Activated CD4-positive, alpha-beta T cell treated with anti-CD3 and anti-CD28 coated beads, Interleukin-10, Interleukin-2, amounts not matched to agents 100 ng/mL and 50 ng/mL, durations not matched to agents 16 hours and 8 hours (primary cell): ENCODE data around the gene SEC61A2.
"Not testable (repeated sequence)": the region's sequence is repeated elsewhere in the genome, so short reads cannot be mapped to it uniquely, and the experiment has no call there.

Experiments
- DNase-seq: peaks from one replicate; pipeline ENCODE4 v3.0.0-alpha.2; 2020

Gene SEC61A2

GRCh38 chr10:12129222-12130111, at the start of gene SEC61A2:
TSS of gene SEC61A2 (plus strand) at chr10:12129677. CDS start at chr10:12129788, 111 bp downstream.
- peak; percentile 99 for DNase-seq

DNA sequence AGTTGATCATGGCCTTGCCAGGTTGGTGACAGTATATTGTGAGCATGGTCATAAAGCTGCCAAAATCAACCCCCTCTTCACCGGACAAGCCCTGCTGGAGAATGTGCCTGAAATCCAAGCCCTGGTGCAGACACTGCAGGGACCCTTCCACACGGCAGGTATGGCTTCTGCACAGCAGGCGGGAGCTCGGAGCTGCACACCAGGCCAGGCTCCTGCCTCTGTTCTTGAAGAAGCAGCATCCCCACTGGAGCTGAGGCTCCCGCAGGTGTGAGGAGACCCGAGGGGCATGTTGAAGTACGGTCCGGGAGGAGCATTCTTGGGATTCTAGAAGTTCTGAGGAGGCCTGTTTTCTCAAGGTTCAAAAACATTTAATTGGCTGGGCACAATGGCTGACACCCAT, 48.0 kb upstream of the SEC61A2 start:
- DNase-seq, result no peak

DNA sequence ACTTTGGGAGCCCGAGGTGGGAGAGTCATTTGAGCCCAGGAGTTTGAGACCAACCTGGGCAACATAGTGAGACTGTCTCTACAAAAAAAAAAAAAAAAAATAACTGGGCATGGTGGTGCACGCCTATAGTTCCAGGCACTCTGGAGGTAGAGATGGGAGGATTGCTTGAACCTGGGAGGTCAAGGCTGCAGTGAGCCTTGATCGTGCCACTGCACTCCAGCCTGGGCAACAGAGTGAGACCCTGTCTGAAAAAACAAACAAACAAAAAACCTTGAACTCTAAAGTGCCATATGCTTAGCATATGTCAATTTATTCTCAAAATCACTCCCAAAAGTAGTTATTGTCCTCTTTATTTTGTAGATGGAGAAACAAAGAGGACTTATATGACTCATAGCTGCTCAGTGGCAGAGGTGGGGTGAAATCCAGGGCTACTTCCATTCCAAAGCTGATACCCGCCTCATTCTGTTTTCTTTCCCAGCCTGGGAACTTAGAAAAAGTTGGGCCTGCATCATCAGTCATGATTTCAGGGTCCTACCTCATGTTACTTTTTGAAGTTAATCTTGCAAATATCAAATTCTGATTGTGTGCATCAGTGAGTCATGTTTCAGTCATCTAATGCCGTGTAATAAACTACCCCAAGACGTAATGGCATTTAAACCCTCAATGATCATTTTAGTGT, 47.5 kb upstream of the SEC61A2 start:
- DNase-seq, result no peak

- no peak for DNase-seq
These were observed 40.6 kb upstream of the SEC61A2 start for GRCh38 chr10:12088919-12089318.

DNA sequence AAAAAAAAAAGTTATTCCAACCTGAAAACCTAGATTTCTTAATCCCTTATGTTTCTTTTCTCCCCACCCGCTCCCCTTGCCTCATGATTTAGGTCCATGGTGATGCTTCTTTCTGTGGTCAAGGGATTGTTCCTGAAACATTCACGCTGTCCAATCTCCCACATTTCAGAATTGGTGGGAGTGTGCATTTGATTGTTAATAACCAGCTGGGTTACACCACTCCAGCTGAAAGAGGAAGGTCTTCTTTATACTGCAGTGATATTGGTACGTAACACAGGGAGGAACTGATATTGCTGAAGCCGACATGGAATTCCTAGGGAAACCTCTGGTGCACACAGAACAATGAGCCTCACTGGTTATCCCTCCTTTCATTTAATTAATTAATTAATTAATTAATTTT, 38.1 kb upstream of the SEC61A2 start:
- no peak for DNase-seq

GRCh38 chr10:12097361-12097760, 32.1 kb upstream of the SEC61A2 start:
- not testable (repeated sequence) for DNase-seq

GRCh38 chr10:12097791-12098190, 31.7 kb upstream of the SEC61A2 start:
- DNase-seq, result no peak

DNA sequence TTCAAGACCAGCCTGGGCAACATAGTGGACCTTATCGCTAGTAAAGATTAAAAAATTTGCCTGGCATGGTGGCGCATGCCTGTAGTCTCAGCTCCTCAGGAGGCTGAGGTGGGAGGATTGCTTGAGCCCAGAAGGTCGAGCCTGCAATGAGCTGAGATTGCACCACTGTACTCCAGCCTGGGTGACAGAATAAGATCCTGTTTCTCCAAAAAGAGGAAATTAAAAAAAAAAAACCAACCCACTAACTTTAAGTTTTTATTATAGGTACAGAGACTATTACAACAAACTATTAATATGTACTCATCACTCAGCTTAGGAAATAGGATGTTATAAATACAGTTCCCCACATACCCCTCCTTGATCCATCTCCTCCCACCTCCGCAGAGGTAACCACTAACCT, 30.5 kb upstream of the SEC61A2 start:
- no peak for DNase-seq

- no peak for DNase-seq
These were observed 25.7 kb upstream of the SEC61A2 start for GRCh38 chr10:12103802-12104201.

GRCh38 chr10:12107781-12108180, 21.7 kb upstream of the SEC61A2 start:
- no peak for DNase-seq

- DNase-seq, result no peak
These were observed 20.2 kb upstream of the SEC61A2 start for GRCh38 chr10:12109286-12109685.

DNA sequence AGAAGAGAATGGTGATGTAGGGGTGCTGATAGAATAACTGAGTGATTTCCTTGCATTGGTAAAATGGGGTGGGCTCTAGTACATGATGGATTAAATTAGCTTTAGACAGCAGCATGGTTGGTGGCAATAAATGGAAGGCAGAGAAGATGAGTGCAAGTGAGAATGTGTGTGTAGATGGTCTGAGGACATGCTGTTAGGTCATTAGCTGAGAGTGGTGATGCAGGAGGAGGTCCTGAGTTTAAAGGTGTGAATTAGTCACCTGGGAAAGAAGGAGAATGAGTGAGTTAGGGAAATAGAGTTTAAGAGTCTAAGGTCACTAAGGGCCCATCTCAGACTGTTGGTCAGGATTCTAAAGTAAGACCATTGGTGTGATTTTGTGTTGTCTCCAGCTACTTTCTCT, 17.9 kb upstream of the SEC61A2 start:
- peak; percentile 22 for DNase-seq

DNA sequence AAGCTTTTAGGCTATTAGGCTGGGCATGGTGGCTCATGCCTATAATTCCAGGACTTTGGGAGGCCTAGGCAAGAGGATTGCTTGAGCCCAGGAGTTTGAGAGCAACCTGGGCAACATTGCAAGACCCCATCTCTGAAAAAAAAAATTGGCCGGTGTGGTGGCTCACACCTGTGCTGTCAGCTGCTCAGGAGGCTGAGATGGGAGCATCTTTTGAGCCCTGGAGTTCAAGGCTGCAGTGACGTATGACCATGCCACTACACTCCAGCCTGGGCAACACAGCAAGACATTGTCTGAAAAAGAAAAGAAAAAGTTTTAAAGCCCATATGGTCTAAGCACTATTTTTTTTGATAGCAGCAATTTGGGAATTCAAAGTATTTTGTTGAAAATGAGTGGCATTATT, 15.8 kb upstream of the SEC61A2 start:
- no peak for DNase-seq

DNA sequence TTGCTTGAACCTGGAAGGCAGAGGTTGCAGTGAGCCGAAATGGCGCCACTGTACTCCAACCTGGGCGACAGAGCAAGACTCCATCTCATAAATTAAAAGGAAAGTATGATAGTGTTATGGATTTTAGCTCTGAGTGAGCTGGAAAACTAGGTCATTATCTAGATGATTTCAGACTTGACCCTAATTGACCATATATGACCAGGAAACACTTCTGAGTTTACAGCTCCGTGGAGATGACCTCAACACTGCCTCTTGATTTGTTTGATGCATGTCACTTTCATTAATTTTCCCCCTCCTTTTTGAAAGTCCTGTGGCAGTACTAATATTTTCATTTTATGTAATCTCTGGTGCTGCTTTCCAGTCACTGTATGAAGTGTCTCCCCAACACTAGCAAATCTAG, 7.8 kb upstream of the SEC61A2 start:
- DNase-seq, result peak; percentile 62

DNA sequence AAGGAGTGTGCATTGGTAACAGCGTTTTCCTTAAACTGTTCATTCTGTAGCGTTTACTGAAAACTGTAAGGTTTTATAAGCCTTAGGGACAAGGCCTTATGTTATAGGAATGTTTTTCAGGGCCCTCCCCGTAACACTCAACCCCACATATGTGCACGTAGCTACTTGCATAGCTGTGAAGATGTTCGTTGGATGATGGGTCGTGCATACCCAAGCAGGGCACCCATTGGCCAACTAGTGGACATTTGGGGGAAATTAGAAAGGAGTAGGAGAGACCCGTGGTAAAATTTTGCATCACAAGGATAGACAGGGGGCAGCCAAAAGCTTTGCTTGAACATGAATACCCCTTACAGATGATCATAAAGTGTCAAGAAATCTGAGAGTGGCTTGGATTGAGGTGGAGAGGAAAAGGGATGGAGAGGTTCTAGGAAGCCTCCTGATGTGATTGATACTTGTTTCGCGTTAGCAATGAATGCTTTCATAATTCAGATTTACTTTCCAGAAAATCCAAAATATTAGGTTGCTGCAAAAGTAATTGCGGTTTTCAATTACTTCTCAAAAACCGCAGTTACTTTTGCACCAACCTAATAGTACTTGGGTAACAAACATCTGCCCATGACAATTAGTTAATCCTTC, 878 bp downstream of the SEC61A2 start:
- DNase-seq, result peak; percentile 79

- DNase-seq, result no peak
These were observed 6.2 kb downstream of the SEC61A2 start for GRCh38 chr10:12135631-12136030.

- no peak for DNase-seq
These were observed 10.6 kb downstream of the SEC61A2 start for GRCh38 chr10:12140038-12140437.

DNA sequence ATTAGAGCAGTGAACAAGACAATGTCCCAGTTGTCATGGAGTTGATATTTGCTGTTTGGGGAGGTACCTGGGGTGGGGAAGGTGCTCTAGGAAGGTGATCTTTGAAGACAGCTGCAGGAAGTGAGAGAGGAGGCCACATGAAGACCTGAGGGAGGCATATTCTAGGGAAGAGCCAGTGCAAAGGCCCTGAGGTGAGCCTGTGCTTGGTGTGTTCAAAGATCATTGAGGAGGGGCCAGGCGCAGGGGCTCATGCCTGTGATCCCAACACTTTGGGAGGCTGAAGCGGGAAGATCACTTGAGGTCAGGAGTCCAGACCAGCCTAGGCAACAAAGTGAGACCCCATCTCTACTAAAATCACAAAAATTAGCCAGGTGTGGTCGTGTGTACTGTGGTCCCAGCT, 15.1 kb downstream of the SEC61A2 start:
- DNase-seq, result no peak

- DNase-seq, result no peak
These were observed 20.7 kb downstream of the SEC61A2 start for GRCh38 chr10:12150163-12150562.

GRCh38 chr10:12154516-12154915, 25.0 kb downstream of the SEC61A2 start:
- no peak for DNase-seq

DNA sequence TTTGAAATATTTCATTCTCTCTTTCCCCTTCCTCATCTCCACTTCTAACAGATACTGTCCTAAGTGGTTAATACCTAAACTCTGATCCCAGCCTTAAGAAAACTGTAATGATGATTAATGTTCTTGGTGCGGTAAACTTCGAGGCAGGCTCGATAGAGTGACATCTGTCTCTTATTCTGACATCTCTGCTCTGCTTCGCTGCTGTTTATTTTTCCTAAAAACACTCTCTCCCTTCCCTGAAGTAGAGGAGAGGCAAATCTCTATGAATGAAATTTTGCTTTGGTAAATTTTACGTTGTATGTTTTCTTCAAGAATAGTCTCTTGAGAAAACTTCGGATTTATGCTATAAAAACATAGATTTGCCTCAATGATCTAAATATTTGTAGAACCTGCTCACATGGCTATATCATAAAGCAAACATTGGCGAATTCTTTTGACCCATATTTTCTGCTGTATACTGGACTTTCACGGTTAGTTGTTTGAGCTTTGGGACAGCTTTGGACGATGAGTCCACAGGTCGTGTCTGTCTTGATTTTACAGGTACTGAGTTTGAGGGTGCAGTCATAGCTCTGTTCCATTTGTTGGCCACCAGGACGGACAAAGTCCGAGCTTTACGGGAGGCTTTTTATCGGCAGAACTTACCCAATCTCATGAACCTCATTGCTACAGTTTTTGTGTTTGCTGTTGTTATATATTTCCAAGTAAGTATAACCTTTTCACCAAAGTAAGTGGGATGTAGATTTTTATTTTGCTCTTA, 27.1 kb downstream of the SEC61A2 start:
- DNase-seq, result no peak

DNA sequence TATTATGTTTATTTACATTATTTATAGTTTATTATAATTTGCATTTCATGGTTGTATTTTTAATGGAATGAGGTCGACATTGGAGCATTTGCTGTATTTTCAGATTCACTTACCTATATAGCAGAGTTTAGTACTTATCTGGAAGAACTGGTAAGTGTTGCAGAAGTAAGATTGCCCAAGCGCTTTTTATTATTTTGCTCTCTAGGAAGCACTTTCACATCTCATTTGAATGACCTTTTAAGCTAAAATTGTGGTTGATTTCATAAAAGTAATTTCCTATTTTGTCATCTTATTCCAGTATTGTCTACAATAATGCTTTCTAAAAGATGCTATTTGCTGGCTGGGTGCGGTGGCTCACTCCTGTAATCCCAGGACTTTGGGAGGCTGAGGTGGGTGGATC, 28.6 kb downstream of the SEC61A2 start:
- no peak for DNase-seq

DNA sequence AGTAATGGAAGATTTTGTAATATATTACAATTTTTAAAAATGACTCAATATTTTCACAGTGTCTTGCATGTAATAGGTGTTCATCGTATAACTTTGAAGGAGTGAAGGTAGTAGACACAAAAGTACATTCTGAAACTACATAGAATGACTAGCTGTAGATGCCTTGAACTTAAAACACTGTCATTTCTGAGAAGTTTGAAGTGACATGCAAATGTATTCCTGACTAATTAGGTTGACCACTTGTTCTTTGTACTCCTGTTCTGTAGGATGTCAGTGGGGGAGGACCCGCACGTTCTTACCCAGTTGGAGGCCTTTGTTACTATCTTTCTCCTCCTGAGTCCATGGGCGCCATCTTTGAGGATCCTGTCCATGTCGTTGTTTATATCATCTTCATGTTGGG, 31.2 kb downstream of the SEC61A2 start:
- no peak for DNase-seq
